HT1080 (cell line): Measurements from ENCODE around the gene PDE8A. TPM values are rescaled to one million over a fixed set of nuclear protein-coding genes. Genes with fewer than 3 reads are reported as not detected.
A peak's percentile ranks its signal among the peaks of the same experiment; 100 is the strongest.
"Not testable (repeated sequence)": the region's sequence is repeated elsewhere in the genome, so short reads cannot be mapped to it uniquely, and the experiment has no call there.

Experiments
- DNase-seq: peaks from one replicate; pipeline ENCODE4 v3.0.0-alpha.2; 2015; ENCODE audit warnings: low read depth
- total RNA-seq: library from RNA; depleted of rRNA; stranded (reverse); fragments of >200 nt; shearing (Covaris generic); gene quantifications from 2 replicates; pipeline ENCODE4 v1.2.3, GENCODE V29; 2014

The PDE8A gene
- total RNA-seq, 1 experiment from 2014 or later = 26.8 TPM

DNA sequence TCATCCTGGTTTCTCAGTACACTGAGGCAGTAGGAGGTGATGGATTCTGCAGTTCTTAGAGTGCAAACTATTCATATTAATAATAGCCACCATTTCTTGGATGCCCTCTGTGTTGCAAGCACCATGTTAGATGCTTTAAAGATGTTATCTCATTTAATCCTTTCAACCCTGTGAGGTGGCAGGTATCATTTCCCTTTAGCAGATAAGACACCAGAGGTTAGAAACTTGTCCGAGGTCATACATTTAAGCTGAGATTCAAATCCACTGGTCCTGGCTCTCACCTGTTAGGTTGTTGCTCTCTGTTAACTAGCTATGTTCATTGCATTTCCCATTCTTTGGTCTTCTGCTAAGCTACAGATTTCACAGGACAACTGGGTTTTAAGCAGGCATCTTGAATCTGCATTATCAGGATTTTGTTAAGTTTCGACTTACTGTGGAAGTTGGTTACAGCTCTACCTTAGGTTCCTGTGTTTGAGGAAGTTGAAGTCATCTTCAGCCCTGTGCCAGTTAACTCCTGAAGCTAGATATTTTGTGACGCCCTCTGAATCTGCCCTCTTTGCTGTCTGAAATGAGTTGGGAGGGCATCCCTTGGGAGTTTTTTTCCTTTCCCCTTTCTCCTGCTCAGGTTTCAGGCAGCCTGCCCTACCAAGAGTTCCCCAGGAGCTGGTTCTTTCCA is 6.4 kb downstream of the PDE8A start:
- DNase-seq = no peak

DNA sequence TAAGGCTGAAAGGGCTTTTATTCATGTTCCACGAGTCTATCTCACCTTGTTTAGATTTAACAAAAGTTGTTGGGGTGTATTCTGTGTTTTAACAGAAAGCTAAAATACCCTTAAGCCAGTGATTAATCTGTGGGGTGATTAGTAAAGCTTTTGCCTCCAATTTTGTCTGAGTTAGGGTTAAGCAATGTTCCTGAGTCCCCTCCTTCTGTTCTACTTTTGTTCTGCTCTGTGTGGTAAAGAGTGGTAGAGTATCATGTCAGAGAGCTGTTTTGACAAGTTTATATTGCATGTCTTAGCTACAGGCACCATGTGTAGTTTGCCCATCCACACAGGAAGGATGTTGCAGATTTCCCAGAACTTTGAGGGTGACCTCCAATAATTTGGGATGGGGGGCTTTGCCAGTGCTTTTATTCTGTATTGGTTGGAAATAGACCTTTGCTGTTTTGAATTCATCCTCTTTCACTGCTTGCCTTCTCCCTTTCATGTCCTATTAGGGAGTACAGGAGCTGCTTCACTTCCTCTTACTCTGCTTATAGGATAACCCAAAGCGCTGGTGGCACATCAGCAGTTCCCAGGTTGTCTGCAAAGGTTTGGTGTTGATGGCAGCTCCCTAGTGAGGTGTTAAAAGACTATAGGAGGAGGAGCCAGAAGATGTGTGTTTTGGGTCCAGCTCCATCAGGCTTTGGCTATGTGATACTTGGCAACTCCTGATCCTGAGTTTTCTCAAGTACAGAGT is 7.4 kb downstream of the PDE8A start:
- DNase-seq = no peak

DNA sequence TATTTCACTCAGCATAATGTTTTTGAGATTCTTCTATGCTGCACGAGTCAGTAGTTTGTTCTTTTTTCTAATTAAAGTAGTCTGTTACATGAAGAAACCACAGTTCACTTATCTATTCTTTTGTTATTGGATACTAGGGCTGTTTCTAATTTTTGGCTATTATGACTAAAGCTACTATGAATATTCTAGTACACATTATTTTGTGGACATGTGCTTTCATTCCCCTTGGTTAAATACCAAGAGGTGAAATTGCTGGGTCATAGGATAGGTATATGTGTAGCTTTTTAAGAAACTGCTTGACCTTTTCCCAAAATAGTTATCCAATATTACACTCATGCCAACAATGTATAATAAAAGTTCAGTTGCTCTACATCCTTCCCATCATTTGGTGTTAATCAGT is 8.9 kb downstream of the PDE8A start:
- no peak for DNase-seq

DNA sequence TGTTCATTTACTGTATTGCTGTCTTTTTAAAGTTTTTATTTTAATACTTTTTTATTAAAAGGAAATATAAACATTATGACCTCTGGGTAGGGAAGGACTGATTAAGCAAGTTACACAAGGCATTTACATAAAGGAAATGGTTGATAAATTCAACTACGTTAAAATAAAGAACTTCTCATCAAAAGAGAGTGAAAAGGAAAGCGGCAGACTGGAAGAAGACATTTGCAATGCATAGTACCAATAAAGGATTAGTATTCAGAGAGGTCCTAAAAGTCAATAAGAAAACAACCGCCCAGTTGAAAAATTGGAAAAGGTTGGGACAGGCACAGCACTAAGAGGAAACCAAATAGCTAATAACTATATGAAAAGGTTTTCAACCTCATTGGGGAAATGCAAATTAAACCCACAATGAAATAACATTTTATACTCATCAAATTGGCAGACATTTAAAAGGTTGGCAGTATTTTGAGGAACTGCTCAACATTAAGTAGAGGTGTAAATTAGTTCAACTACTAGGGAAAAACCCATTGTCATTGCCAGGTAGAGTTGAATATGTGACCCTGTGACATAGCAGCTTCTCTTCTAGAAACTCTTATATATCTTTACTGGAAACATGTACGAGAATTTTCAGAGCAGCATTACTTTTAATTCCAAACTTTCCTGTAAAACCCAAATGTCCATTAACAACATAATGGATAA is 9.5 kb downstream of the PDE8A start:
- DNase-seq = no peak

DNA sequence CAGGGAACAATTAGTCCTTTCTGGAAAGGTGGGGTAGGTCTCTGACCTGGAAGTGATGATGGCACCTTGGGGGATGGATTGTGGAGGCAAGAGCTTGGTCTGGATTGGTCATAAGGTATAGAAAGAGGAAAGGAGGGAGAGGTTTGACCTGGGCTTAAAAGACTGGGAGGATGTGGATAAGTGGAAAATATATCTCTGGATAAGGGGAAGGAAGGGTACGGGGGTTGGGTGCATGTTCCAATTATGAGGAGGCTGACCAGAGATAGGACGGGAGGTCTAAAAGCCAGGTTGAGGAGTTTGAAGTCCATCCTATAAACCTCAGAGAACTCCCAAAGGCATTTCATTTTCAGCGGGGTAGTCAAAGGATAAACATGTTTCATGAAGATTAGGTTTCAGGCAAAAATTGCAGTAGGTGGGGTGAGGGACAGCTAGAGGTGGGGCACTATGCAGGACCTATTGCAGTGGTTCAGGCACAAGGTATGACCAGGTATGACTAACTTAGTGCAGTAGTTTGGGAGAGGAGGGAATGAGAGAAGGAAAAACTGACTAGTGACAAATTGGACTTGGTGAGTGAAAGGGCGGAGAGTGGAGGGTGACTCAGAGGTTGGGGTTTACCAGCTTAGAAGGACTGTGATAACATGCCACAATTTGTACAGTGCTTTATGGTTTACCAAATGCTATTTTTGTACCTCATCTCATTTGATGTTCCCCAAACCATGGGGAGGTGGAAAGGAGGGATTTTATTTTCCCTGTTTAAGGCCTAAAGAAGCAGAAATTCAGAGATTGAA is 10.7 kb downstream of the PDE8A start:
- peak; percentile 81 for DNase-seq

DNA sequence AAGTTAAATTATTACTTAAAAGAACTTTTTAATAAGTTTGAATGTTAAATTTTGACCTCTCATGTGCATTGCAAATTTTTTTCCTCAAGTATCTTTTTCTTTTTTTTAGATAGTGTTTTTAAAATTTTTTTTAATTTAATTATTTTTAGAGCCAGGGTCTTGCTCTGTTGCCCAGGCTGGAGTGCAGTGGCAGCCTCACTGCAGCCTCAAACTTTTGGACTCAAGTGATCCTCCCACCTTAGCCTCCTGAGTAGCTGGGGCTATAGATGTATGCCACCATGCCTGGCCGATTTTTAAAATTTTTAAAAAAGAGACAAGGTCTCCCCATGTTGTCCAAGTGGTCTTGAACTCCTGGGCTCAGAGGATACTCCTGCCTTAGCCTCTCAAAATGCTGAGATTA is 14.4 kb downstream of the PDE8A start:
- DNase-seq = no peak

DNA sequence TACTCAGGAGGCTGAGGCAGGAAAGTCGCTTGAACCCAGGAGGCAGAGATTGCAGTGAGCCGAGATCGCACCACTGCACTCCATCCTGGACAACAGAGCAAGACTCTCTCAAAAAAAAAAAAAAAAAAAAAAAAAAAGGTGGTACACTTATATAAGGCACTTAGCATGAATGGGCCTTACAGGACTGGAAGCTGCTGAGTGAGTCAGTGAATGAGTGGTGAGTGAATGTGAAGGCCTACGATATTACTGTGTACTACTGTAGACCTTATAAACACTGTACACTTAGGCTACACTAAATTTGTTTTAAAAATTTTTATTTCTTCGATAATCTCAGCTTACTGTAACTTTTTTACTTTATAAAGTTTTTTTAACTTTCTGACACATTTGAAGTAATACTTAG is 15.1 kb downstream of the PDE8A start:
- peak; percentile 41 for DNase-seq

DNA sequence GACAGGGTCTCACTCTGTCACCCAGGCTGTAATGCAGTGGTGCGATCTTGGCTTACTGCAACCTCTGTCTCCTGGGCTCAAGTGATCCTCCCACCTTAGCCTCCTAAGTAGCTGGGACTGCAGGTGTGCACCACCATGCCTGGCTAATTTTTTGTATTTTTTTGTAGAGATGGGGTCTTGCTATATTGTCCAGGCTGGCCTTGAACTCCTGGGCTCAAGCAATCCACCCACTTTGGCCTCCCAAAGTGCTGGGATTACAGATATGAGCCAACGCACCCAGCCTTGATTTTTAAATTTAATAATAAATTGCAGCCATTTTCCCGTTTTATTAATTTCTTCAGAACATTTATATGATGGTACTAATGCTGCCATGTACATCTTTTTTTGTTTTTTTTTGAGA is 15.6 kb downstream of the PDE8A start:
- not testable (repeated sequence) for DNase-seq

DNA sequence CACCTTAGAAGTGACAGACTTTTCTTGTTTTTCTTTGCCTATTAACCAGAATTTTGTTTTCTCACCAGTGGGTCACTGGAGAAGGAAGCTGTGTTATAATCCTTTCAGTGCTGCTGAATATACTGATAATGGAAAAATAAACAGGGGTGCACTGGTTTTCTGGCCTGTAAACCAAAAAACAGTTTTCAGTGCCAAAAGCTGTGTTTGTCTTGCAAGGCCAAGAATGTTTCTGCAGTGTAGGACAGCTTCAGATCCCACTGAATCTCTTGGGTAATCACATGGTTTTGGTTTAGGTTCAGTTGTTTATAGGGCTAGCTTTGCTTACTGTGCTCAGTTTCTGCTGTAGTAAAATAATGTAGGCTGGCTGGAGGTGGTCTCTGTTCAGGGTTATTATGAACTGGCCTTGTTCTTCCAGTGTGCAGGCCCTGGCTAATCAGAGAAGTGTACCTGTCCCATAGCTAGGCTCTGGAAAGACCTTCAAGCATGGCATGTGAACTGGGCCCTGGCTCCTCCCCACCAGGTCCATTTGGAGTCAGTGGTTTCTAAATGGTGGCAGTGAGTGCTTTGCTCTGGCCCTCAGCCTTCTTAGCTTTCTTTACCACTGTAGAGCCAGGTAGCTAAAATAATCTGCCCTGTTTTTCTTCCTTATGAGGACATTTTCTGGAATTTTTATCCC is 18.7 kb downstream of the PDE8A start:
- DNase-seq = no peak

DNA sequence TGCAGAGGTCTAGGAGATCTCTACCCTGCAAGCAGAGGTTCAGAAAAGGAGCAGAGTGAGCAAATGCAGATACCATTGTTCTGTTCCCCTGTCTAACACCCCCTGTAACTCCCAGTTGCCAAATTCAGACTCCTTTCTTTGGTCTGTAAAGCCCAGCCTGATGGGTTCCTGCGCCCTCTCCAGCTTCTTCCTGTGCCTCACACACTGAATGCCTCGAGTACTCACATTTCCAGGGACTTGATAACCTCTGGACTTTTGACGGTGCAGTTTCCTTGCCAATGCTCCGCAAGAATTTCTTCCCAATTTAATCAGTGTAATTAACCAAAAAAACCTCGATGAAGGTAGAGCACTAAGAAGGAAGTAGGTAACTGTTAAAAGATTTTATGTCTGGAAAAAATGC is 19.3 kb downstream of the PDE8A start:
- DNase-seq = no peak

DNA sequence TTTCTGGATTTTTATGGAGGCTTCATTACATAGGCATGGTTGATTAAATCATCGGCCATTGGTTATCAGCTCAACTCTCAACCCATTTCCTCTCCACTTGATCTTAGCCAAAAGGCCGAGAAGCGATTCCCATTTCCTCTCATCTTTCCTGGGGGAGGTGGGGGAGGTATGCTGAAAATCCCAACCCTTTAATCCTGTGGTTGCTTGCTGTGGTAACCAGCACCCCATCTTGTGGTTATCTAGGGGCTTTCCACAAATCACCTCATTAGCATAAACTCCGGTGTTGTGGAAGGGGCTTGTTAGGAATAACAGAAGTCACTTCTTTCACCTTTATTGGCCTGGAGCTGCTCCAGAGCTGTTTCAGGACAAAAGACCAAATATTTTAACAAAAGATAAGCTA is 20.9 kb downstream of the PDE8A start:
- peak; percentile 13 for DNase-seq

DNA sequence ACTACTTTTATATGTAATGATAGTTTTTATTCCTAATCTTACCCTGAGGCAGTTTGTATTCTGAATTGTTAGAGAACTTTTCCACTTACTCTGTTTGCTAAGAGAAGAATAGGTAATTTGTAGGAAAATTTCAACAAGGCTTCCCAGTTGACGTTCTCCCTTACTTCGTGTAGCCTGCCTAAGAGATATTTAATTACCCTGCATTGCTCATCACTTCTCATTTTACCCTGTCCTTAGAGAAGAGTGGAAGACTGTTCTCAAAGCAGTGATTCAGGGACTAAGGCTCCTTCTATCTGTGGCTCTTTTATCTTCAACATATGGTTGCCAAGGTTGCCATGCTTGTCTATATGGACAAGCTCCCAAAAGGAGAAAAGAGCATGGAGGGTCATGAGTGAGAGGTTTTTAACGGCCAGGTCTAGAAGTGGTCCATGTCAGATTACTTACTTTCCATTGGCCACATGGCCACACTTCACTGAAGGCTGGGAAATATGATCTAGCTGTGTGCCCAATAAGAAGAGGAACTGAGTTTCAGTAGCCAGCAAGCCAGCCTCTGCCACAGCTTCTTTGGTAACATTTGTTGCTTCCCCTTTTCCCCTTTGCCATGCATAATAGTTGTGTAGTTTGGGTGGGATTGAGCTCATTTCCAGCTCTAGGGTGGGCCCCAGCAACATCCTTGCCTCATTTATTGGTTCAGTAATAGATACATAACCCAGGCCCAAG is 22.1 kb downstream of the PDE8A start:
- DNase-seq = no peak

DNA sequence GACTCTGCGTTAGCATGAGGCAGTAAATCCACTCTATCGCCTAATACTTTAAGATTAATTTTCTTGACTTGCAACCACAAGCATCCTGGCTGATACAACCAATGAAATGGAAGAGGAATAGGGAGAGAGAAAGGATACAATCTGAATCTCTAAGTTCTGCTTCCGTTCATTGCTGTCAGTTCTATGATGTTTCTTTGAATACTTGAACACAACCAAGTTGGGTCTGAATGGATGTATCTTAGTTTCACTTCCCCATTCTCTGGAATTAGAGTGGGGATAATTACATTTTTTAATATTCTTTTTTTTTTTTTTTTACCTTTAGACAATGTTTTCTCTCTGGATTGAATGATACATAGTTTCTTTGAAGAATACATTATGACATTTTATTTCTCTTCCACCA is 22.9 kb downstream of the PDE8A start:
- no peak for DNase-seq

DNA sequence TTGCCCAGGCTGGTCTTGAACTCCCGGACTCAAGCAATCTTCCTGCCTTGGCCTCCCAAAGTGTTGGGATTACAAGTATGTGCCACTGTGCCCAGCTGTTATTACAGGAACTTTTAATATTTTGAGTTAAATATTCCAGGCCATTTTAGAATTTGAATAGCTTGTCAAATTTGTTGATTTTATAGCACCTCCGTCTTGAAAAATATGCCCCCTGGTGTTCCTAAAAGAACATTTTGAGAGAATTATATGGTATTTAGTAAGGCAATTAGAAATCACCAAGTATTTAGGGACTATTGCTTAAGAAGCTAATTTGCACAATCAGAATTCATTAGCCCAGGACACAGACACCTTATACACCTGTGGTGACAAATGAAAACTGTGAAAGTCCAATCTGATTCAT is 23.7 kb downstream of the PDE8A start:
- DNase-seq = no peak

DNA sequence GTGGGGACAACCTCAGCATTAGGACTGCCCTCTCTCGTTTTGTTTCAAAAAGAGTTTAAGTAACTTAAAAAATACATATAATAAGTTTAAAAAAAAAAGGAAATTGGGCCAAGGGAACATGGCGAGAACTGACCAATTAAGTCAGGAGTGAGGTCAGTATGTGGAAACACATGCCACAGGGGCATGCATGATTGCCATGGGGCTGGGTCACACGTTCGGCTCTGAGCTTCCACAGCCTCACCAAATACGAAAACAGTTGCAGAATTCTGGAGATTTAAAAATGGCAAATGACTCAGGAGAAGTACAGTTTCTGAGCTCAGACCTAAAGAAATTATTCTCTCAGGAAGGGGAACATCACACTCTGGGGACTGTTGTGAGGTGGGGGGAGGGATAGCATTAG is 24.1 kb downstream of the PDE8A start:
- no peak for DNase-seq

DNA sequence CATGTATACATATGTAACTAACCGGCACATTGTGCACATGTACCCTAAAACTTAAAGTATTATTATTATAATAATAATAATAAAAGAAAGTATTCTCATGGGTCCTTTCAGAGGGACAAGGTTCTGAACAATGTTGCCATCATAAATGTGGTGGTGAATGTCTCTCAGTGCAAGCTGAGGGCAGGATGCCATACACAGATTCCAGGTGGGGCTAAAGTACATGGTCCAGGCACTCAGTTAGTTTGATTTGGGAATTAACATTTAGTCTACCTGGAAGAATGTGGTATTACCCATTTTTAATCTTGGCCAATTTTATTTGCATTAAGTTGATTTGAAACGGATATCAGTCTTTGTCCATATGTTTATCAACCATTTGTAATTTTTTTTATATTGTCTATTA is 24.5 kb downstream of the PDE8A start:
- no peak for DNase-seq

DNA sequence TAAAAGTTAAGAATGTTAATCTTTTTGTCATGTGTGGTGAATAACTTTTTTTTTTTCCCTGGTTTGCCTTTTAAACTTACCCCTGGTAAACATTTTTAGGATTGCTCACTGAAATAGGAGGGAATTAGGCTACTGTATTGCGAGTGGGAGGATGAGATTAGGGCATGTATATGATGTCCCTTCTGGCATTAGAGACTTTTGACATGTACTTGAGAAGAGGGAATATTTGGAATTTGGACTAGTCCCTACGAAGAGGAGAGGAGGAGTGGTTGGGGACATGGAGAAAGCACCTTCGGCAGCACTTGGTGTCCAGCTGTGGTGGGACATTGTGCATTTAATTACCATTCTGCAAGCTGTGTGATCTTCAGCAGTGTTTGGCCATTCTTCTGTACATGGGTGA is 25.0 kb downstream of the PDE8A start:
- no peak for DNase-seq

DNA sequence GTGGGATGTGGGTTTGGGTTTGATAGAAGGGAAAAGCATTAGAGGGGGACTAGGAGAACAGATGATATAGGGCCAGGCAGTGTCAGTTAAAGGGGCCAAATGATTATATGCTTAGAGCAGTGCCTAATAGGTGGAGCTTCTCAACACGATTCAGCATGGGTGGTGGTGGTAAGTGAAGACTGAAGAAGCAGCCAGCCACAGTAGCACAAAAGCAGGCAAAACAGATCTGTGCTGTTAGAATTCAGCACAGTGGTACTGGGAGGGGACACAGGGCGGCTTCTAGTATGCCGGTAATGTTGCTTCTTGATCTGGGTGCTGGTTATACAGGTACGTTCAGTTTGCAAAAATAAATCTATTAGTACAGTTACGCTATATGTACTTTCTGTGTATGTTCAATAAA is 25.5 kb downstream of the PDE8A start:
- DNase-seq = no peak

DNA sequence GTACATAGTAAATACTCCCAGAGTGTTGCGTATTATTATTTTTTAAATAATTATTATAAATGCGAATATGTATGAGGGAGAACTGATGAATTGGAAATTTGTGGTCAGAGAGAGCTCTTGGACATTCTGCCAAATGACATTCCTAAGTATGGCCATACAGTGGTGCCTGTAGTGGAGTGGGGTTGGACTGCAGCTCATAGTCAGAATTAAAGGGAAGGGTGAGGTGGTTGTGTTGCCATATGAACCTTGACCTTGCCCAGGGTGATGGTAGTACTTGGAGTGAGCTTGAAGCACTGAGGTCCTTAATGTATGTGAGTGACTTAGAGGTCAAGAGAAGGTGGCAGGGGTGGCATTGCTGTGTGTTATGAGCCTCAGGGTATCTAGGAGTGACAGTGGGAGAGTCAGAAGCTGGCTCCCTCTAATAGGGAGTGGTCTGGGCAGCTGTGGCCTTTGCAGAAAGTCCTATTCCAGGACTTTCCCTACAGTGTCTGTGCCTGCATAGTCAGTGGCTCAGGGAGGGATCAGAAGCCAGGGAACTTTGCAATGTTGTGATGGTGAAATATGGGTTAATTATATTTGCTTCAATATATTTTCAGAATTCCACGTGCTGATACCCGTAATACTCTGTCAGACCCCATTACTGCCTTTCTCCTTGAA is 26.2 kb downstream of the PDE8A start:
- DNase-seq = no peak
